SK-N-SH (cell line): ENCODE results near the gene RIPK4. TPM values are rescaled to one million over a fixed set of nuclear protein-coding genes. Genes with fewer than 3 reads are reported as not detected.
"Not testable (repeated sequence)": the region's sequence is repeated elsewhere in the genome, so short reads cannot be mapped to it uniquely, and the experiment has no call there.

Experiments used
- CTCF ChIA-PET: fragments of 300-600, 350-600 bp; formaldehyde crosslinking; extraction: SDS; loops from one replicate; lab custom pipeline; 2021; lab: Yijun Ruan, JAX
- POLR2A ChIA-PET: fragments of 350-600 bp; sonication (Branson Sonifier 250); formaldehyde crosslinking; extraction: SDS; loops from one replicate; lab custom pipeline; 2020; ENCODE audit warnings: antibody characterized with exemption, inconsistent platforms; lab: Yijun Ruan, JAX
- DNase-seq: peaks from one replicate; pipeline ENCODE4 v3.0.0; 2012
- H2AFZ ChIP-seq: fragments of 200-600 bp; sonication (generic); 2 replicates; pipeline ENCODE4 v1.8.1; 2016; ENCODE audit warnings: antibody characterized with exemption, mild to moderate bottlenecking, low read depth
- H3F3A ChIP-seq: fragments of 200-600 bp; sonication (generic); replicated peaks from 2 replicates; pipeline ENCODE3; 2016; ENCODE audit warnings: antibody characterized with exemption, mild to moderate bottlenecking; ENCODE audit not compliant: insufficient read depth
- H3K27ac ChIP-seq, 2 experiments: fragments of 200-500 bp in 1 of 2; fragments of 200-600 bp in 1 of 2; sonication (Bioruptor generic) in 1 of 2; sonication (generic), shearing (Covaris generic) in 1 of 2; 2 replicates each; pipeline versions ENCODE4 v1.5.1 to v1.6.1; 2014 to 2016; ENCODE audit warnings: low read depth in 2 of 2, inconsistent platforms in 1 of 2, low read length in 1 of 2, mild to moderate bottlenecking in 1 of 2, mixed read lengths in 1 of 2
- H3K27me3 ChIP-seq: fragments of 200-600 bp; sonication (generic), shearing (Covaris generic); 2 replicates; pipeline ENCODE4 v1.6.1; 2016; ENCODE audit warnings: mixed run types; ENCODE audit not compliant: insufficient read depth
- H3K36me3 ChIP-seq, 2 experiments: fragments of 200-500 bp in 1 of 2; fragments of 200-600 bp in 1 of 2; sonication (Bioruptor generic) in 1 of 2; sonication (generic) in 1 of 2; replicated peaks in 1 of 2; 2 replicates each; pipeline versions ENCODE3 to v1.5.1; 2014 to 2016; ENCODE audit warnings: low read length in 1 of 2, mild to moderate bottlenecking in 1 of 2; ENCODE audit not compliant: insufficient read depth in 2 of 2, control insufficient read depth in 1 of 2
- H3K4me1 ChIP-seq, 2 experiments: fragments of 200-500 bp in 1 of 2; fragments of 200-600 bp in 1 of 2; sonication (Bioruptor generic) in 1 of 2; sonication (generic), shearing (Covaris generic) in 1 of 2; 2 replicates each; pipeline versions ENCODE4 v1.5.1 to v1.6.1; 2014 to 2016; ENCODE audit warnings: low read depth in 1 of 2, low read length in 1 of 2, mixed run types in 1 of 2; ENCODE audit not compliant: insufficient read depth in 2 of 2, control insufficient read depth in 1 of 2
- H3K4me2 ChIP-seq: fragments of 200-600 bp; sonication (generic), shearing (Covaris generic); 2 replicates; pipeline ENCODE4 v1.6.1; 2017; ENCODE audit warnings: mixed run types
- H3K4me3 ChIP-seq, 2 experiments: fragments of 200-500 bp in 1 of 2; fragments of 200-600 bp in 1 of 2; sonication (Bioruptor generic) in 1 of 2; sonication (generic), shearing (Covaris generic) in 1 of 2; 2 replicates each; pipeline versions ENCODE4 v1.5.1 to v1.8.1; 2014 to 2016; ENCODE audit warnings: low read depth in 2 of 2, inconsistent platforms in 1 of 2, low read length in 1 of 2, mild to moderate bottlenecking in 1 of 2, mixed read lengths in 1 of 2, moderate library complexity in 1 of 2
- H3K79me2 ChIP-seq: fragments of 200-600 bp; sonication (generic); 2 replicates; pipeline ENCODE4 v1.8.1; 2017; ENCODE audit warnings: mild to moderate bottlenecking; ENCODE audit not compliant: insufficient read depth
- H3K9ac ChIP-seq: fragments of 200-600 bp; sonication (generic); 2 replicates; pipeline ENCODE4 v1.6.1; 2017; ENCODE audit warnings: mixed run types
- H3K9me2 ChIP-seq: fragments of 200-600 bp; sonication (generic); 2 replicates; pipeline ENCODE4 v1.6.1; 2017; ENCODE audit warnings: mixed run types
- H3K9me3 ChIP-seq: fragments of 200-600 bp; sonication (generic); 2 replicates; pipeline ENCODE4 v1.6.1; 2017; ENCODE audit warnings: mixed run types, mild to moderate bottlenecking, moderate library complexity
- H4K20me1 ChIP-seq: fragments of 200-600 bp; sonication (generic); 2 replicates; pipeline ENCODE4 v1.6.1; 2017; ENCODE audit warnings: mild to moderate bottlenecking, mixed run types; ENCODE audit not compliant: insufficient read depth
- CHD2 ChIP-seq: fragments of 150-350 bp; IDR thresholded peaks from 2 replicates; pipeline ENCODE4 v1.6.1; 2018; ENCODE audit warnings: low read length; ENCODE audit not compliant: partially characterized antibody
- EP300 ChIP-seq, 2 experiments: IDR thresholded peaks; 2 replicates each; pipeline versions ENCODE4 v1.4.0 to v1.6.1; 2012; ENCODE audit warnings: borderline replicate concordance in 1 of 2, low read depth in 1 of 2, low read length in 1 of 2
- EZH2phosphoT487 ChIP-seq: fragments of 200-600 bp; sonication (generic); IDR thresholded peaks from 2 replicates; pipeline ENCODE4 v1.6.1; 2017; ENCODE audit warnings: low read depth, mixed run types, mild to moderate bottlenecking, antibody characterized with exemption, moderate library complexity, borderline replicate concordance
- FOSL2 ChIP-seq: IDR thresholded peaks from 2 replicates; pipeline ENCODE4 v1.4.0; 2012; ENCODE audit warnings: low read depth, mild to moderate bottlenecking, moderate library complexity, borderline replicate concordance
- FOXM1 ChIP-seq: IDR thresholded peaks from 2 replicates; pipeline ENCODE4 v1.4.0; 2012; ENCODE audit warnings: low read depth, mild to moderate bottlenecking
- GABPA ChIP-seq: IDR thresholded peaks from 2 replicates; pipeline ENCODE4 v1.4.0; 2012; ENCODE audit warnings: low read depth, mild to moderate bottlenecking
- IRF3 ChIP-seq: fragments of 150-350 bp; IDR thresholded peaks from 2 replicates; pipeline ENCODE4 v1.6.1; 2016; ENCODE audit warnings: mild to moderate bottlenecking, low read depth, low read length
- MAX ChIP-seq: IDR thresholded peaks from 2 replicates; pipeline ENCODE4 v1.4.0; 2012; ENCODE audit warnings: low read depth
- MEF2A ChIP-seq: IDR thresholded peaks from 2 replicates; pipeline ENCODE4 v1.4.0; 2012; ENCODE audit warnings: low read depth, borderline replicate concordance
- NFIC ChIP-seq: IDR thresholded peaks from 2 replicates; pipeline ENCODE4 v1.4.0; 2012; ENCODE audit warnings: borderline replicate concordance
- POLR2AphosphoS5 ChIP-seq: IDR thresholded peaks from 2 replicates; pipeline ENCODE4 v1.6.1; 2012; ENCODE audit warnings: low read depth, low read length
- RAD21 ChIP-seq: IDR thresholded peaks from 2 replicates; pipeline ENCODE4 v1.6.1; 2012; ENCODE audit warnings: mild to moderate bottlenecking, low read length
- RCOR1 ChIP-seq: fragments of 150-350 bp; IDR thresholded peaks from 2 replicates; pipeline ENCODE4 v1.6.1; 2017; ENCODE audit warnings: antibody characterized with exemption, low read length
- TAF1 ChIP-seq: IDR thresholded peaks from 2 replicates; pipeline ENCODE4 v1.6.1; 2012; ENCODE audit warnings: low read depth, mild to moderate bottlenecking, low read length, moderate library complexity, borderline replicate concordance
- YY1 ChIP-seq: IDR thresholded peaks from 2 replicates; pipeline ENCODE4 v1.4.0; 2012; ENCODE audit warnings: low read depth, mild to moderate bottlenecking
- WGBS: methylation state at CpG from one replicate; pipeline ENCODE4 v1.1.6; 2017; ENCODE audit warnings: low lambda C conversion rate; 5-methylcytosine and 5-hydroxymethylcytosine counted together
- polyA plus RNA-seq, 3 experiments: library from polyadenylated mRNA; depleted of rRNA; stranded (reverse); fragments of >200 nt; gene quantifications; 2 replicates each; pipeline ENCODE4 v1.2.3, GENCODE V29; 2012
- TF ChIP-seq, protein P1 (sequence below): IDR thresholded peaks from 2 replicates; pipeline ENCODE4 v1.4.0; 2012; ENCODE audit warnings: low read depth, borderline replicate concordance
- TF ChIP-seq, protein P2 (sequence below): IDR thresholded peaks from 2 replicates; pipeline ENCODE4 v1.4.0; 2012; ENCODE audit warnings: low read depth, borderline replicate concordance

RIPK4 gene
- polyA plus RNA-seq, 1 of the 3 experiments (the other 2 are of a cell fraction): 11.0 TPM

DNA sequence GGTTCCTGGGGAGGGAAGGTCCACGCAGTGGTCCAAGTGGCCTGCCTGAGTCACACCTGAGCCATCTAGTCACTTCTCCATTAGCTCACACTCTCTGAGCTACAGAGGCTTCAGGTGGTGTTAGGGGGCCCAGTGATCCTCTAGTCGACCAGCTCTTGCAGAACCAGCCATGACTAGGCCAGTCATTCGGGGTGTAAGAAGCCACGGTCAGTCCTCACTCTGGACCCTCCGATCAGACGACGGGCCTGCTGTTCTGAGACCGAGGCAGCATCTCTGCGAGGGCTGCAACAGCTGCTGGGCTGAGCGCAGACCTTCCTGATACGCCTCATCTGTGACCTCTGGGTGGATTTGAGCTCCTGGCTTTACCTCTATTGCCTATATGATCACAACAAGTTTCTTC is 68.8 kb downstream of the RIPK4 start:
- H3F3A ChIP-seq: no peaks in the 10 kb centered on the region
- no peaks in the 10 kb centered on the region for H3K27me3 ChIP-seq
- no peaks in the 10 kb centered on the region for H4K20me1 ChIP-seq
- H2AFZ ChIP-seq: no peak overlapping the region
- no peak for TF ChIP-seq CHD2
- no peak for TF ChIP-seq MAX
- TF ChIP-seq, protein P1, sequence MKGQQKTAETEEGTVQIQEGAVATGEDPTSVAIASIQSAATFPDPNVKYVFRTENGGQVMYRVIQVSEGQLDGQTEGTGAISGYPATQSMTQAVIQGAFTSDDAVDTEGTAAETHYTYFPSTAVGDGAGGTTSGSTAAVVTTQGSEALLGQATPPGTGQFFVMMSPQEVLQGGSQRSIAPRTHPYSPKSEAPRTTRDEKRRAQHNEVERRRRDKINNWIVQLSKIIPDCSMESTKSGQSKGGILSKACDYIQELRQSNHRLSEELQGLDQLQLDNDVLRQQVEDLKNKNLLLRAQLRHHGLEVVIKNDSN: no peak
- no peak for TF ChIP-seq IRF3
- TF ChIP-seq YY1: no peak
- TF ChIP-seq TAF1: no peak
- no peak for TF ChIP-seq MEF2A
- TF ChIP-seq EP300 (IDR thresholded peaks at IDR 0.05; ENCODE audit: borderline replicate concordance in 1 of 2, low read depth in 1 of 2, low read length in 1 of 2): no peak
- TF ChIP-seq, protein P2, sequence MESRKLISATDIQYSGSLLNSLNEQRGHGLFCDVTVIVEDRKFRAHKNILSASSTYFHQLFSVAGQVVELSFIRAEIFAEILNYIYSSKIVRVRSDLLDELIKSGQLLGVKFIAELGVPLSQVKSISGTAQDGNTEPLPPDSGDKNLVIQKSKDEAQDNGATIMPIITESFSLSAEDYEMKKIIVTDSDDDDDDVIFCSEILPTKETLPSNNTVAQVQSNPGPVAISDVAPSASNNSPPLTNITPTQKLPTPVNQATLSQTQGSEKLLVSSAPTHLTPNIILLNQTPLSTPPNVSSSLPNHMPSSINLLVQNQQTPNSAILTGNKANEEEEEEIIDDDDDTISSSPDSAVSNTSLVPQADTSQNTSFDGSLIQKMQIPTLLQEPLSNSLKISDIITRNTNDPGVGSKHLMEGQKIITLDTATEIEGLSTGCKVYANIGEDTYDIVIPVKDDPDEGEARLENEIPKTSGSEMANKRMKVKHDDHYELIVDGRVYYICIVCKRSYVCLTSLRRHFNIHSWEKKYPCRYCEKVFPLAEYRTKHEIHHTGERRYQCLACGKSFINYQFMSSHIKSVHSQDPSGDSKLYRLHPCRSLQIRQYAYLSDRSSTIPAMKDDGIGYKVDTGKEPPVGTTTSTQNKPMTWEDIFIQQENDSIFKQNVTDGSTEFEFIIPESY: no peak
- TF ChIP-seq FOXM1: no peak
- no peak for TF ChIP-seq RAD21
- no peak for TF ChIP-seq POLR2AphosphoS5
- TF ChIP-seq FOSL2: no peak
- TF ChIP-seq RCOR1: no peak
- no peak overlapping the region for H3K4me3 ChIP-seq
- H3K9me2 ChIP-seq: no peaks in the 10 kb centered on the region
- no peaks in the 10 kb centered on the region for H3K79me2 ChIP-seq
- H3K27ac ChIP-seq: no peak overlapping the region
- H3K9ac ChIP-seq: no peak overlapping the region
- no peaks in the 10 kb centered on the region for H3K9me3 ChIP-seq
- no peak overlapping the region for H3K4me2 ChIP-seq
- no peak for DNase-seq
- WGBS: 78% methylated on average over 6 of the region's 11 CpGs
- H3K4me1 ChIP-seq: no peaks in the 10 kb centered on the region
- POLR2A ChIA-PET: no interaction called here
- no peaks in the 10 kb centered on the region for H3K36me3 ChIP-seq
- CTCF ChIA-PET: interaction anchor here (1.0 kb wide), 1 partner anchor 80 kb away, joined by 3 read pairs; no protein-coding TSS in a partner anchor

DNA sequence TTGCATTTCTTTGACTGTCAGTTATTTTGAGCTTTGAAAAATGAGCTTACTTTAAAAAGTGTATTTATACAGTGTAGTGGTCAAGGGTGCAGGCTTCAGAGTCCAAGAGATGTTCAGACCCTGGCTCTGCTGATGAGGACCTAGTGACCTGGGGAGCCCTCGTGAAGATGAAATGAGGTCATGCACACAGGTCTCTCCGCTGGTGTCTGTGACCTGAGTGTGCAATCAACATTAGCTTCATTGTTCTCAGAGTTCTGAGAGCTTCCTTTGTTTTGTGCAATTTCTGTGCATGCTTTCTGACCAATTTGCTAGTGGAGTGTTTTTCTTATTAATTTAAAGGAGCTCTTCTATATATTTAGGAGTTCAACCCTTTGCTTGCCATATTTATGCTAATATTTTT is 71.3 kb downstream of the RIPK4 start:
- POLR2A ChIA-PET: no interaction called here
- WGBS: 13% methylated on average over 2 of the region's 2 CpGs
- H2AFZ ChIP-seq: no peak overlapping the region

GRCh38 chr21:41694042-41694441 is 72.8 kb downstream of the RIPK4 start:
- H2AFZ ChIP-seq, H3K4me2 ChIP-seq: not testable (repeated sequence)

More for the DNA sequence above, 71.3 kb downstream of the RIPK4 start:
- no peaks in the 10 kb centered on the region for H3F3A ChIP-seq
- H3K36me3 ChIP-seq: no peaks in the 10 kb centered on the region
- DNase-seq: no peak
- peaks cover 12% of the 10 kb centered on the region; the same call in 1 of the 2 replicates for H3K27me3 ChIP-seq
- H4K20me1 ChIP-seq: no peaks in the 10 kb centered on the region
- CTCF ChIA-PET: no interaction called here
- no peak overlapping the region for H3K4me2 ChIP-seq
- no peak overlapping the region for H3K27ac ChIP-seq
- H3K9ac ChIP-seq: no peak overlapping the region
- no peak for TF ChIP-seq GABPA
- no peak for TF ChIP-seq POLR2AphosphoS5
- no peak for TF ChIP-seq EZH2phosphoT487
- TF ChIP-seq NFIC: no peak
- TF ChIP-seq IRF3: no peak
- H3K4me1 ChIP-seq: no peaks in the 10 kb centered on the region
- H3K79me2 ChIP-seq: no peaks in the 10 kb centered on the region
- H3K9me2 ChIP-seq: no peaks in the 10 kb centered on the region
- H3K4me3 ChIP-seq: no peak overlapping the region
- H3K9me3 ChIP-seq: no peaks in the 10 kb centered on the region

More at GRCh38 chr21:41694042-41694441, 72.8 kb downstream of the RIPK4 start:
- CTCF ChIA-PET, H3K4me1 ChIP-seq, H3K9me2 ChIP-seq, POLR2A ChIA-PET, H3K36me3 ChIP-seq, H3K4me3 ChIP-seq, H3K79me2 ChIP-seq, DNase-seq, H3K9me3 ChIP-seq, H4K20me1 ChIP-seq, H3K9ac ChIP-seq, H3F3A ChIP-seq, H3K27ac ChIP-seq: not testable (repeated sequence)
- WGBS: 33% methylated on average over 4 of the region's 4 CpGs
- peaks cover 12% of the 10 kb centered on the region; the same call in 1 of the 2 replicates for H3K27me3 ChIP-seq
